Chondrocyte (in vitro differentiated cells): Measurements from ENCODE around the gene PDHX. TPM values are rescaled to one million over a fixed set of nuclear protein-coding genes. Genes with fewer than 3 reads are reported as not detected.

Experiments used
- DNase-seq: peaks from one replicate; pipeline ENCODE4 v3.0.0; 2021; ENCODE audit warnings: mixed read lengths, low spot score
- H3K27ac Mint-ChIP-seq: one replicate; pipeline ENCODE4 v1.8.0; 2021; ENCODE audit warnings: mild to moderate bottlenecking, moderate library complexity, mixed read lengths; ENCODE audit not compliant: unreplicated experiment
- H3K27me3 Mint-ChIP-seq: 2 replicates; pipeline ENCODE4 v1.8.0; 2021; ENCODE audit warnings: low read depth, mixed read lengths
- H3K36me3 Mint-ChIP-seq: 2 replicates; pipeline ENCODE4 v1.8.0; 2021; ENCODE audit warnings: low read depth, mixed read lengths
- H3K4me1 Mint-ChIP-seq: 2 replicates; pipeline ENCODE4 v1.8.0; 2021; ENCODE audit warnings: low read depth, mild to moderate bottlenecking, mixed read lengths
- H3K4me3 Mint-ChIP-seq: one replicate; pipeline ENCODE4 v1.8.0; 2021; ENCODE audit warnings: mild to moderate bottlenecking, moderate library complexity, mixed read lengths; ENCODE audit not compliant: unreplicated experiment
- H3K9me3 Mint-ChIP-seq: 2 replicates; pipeline ENCODE4 v1.8.0; 2021; ENCODE audit warnings: low read depth, mixed read lengths
- total RNA-seq: library from RNA; stranded (reverse); gene quantifications from 3 replicates; pipeline ENCODE4 v1.2.1, GENCODE V29; 2021
- TF ChIP-seq, protein P1 (sequence below): fragments of 200-600 bp; sonication (generic); IDR thresholded peaks from 2 replicates; pipeline ENCODE4 v1.5.0; 2021; ENCODE audit warnings: antibody characterized with exemption, mild to moderate bottlenecking, moderate library complexity

The PDHX gene
- total RNA-seq, 1 donor from 2014 or later: 38.8 TPM

DNA sequence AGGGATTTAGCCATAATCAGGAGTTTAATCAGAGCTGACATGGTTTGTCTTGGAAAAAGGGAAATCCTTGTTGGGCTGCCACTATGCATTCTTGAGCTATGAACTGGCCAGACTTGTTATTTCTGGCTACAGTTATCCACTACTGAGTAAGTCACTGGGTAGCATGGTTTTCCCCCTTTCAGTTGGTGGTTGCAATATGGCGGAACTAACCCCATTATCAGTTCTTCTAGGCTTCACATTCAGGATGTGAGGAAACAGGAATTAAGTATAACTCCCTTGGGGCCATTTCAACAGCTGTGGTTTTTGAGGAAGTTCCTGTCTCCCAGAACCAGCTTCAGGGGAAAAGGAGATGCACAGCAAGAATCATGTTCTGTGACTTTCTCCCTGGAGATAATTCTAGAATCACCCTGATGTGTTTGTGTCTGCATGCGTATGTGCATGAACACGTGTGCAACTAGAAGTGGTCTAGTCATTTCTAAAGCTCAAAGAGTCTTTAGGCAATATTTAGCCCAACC, 119.5 kb downstream of the PDHX start:
- H3K4me1 Mint-ChIP-seq: peaks cover 50% of the 10 kb centered on the region
- TF ChIP-seq, protein P1, sequence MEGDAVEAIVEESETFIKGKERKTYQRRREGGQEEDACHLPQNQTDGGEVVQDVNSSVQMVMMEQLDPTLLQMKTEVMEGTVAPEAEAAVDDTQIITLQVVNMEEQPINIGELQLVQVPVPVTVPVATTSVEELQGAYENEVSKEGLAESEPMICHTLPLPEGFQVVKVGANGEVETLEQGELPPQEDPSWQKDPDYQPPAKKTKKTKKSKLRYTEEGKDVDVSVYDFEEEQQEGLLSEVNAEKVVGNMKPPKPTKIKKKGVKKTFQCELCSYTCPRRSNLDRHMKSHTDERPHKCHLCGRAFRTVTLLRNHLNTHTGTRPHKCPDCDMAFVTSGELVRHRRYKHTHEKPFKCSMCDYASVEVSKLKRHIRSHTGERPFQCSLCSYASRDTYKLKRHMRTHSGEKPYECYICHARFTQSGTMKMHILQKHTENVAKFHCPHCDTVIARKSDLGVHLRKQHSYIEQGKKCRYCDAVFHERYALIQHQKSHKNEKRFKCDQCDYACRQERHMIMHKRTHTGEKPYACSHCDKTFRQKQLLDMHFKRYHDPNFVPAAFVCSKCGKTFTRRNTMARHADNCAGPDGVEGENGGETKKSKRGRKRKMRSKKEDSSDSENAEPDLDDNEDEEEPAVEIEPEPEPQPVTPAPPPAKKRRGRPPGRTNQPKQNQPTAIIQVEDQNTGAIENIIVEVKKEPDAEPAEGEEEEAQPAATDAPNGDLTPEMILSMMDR: no peak
- DNase-seq: no peak
- H3K36me3 Mint-ChIP-seq: no peaks in the 10 kb centered on the region
- no peaks in the 10 kb centered on the region for H3K27me3 Mint-ChIP-seq
- no peak overlapping the region for H3K4me3 Mint-ChIP-seq
- peak overlapping the region; percentile 55 for H3K27ac Mint-ChIP-seq
- peaks cover 4% of the 10 kb centered on the region for H3K9me3 Mint-ChIP-seq

DNA sequence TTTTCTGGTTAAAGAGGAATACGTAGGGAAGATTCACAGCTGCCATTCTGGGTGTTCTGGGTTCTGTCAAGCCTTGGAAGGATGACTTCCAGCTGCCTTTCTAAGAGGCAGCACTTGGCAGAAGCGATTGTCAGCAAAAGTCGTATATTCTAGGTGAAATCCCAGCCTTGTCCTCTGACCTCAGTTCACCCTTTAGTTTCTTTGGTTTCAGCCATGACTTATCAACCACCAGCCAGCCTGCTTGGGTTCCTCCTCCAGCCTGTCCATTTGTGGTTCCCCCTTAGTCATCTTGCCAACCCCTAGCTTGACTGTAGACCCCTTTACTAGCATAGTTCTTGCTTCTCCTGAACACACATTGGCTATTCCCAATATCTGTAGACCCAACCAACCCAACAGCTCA, 120.2 kb downstream of the PDHX start:
- peaks cover 49% of the 10 kb centered on the region for H3K4me1 Mint-ChIP-seq
- DNase-seq: no peak

DNA sequence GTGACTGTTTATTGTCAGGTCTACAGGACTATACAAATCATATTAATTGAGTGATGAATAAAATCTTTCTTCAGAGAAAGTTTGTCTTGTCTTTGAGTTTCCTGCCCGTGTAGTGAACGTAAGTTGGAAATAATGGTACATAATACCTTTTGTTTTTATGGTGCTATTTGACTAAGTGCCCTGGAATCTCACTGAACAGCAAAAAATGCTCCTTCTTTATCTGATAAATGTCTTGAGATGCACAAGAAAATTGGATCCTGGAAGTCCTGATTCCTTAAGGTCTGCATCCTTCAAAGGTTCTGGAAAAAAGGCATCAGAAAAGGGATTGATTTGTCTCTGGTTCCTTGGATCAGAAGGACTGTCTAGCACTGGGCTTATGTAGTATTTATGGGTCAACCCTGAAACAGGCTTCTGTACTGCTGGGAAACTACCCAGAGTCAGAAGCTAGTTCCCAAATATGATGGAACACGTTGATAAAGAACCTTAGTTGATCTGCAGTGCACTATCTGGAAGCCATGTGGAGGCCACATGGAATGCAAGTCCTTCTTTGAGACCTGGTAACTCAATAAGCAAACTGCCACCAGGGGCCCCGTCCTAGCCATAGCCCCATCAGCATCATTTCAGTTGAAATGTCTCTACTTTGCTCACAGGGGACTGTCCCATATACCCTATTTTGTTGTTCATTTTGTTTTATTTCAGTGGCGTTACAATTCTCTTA, 122.0 kb downstream of the PDHX start:
- Mint-ChIP-seq H3K4me1 (peaks cover 56% of the 10 kb centered on the region), H3K4me3 (no peak overlapping the region), H3K36me3 (no peaks in the 10 kb centered on the region), H3K27me3 (no peaks in the 10 kb centered on the region), H3K27ac (no peak overlapping the region), H3K9me3 (peaks cover 4% of the 10 kb centered on the region)
- TF ChIP-seq, protein P1: no peak
- DNase-seq: no peak

More for the DNA sequence above, 120.2 kb downstream of the PDHX start:
- no peaks in the 10 kb centered on the region for H3K27me3 Mint-ChIP-seq
- TF ChIP-seq, protein P1: no peak
- no peak overlapping the region for H3K27ac Mint-ChIP-seq
- H3K36me3 Mint-ChIP-seq: no peaks in the 10 kb centered on the region
- H3K9me3 Mint-ChIP-seq: peaks cover 4% of the 10 kb centered on the region
- no peak overlapping the region for H3K4me3 Mint-ChIP-seq

DNA sequence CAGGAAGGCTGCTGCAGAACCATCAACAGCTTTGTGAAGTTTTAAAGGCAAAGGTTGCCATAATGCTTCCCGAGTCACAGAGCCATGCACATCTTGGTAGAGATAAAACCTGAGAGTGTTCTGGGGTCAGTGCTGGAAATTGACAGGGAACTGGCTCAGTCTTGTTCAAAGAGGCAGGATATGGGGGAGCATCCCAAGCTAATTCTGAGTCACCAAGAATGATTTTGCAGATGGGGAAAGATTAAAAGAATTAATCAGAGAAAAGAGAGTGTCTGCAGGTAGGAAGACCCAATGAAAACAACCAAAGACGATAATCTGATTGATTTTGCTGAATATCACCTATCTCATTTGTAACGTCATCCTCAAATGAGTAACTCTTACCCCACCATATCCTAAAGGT, 122.7 kb downstream of the PDHX start:
- no peak for DNase-seq
- no peak overlapping the region for H3K4me3 Mint-ChIP-seq
- H3K27me3 Mint-ChIP-seq: no peaks in the 10 kb centered on the region
- H3K36me3 Mint-ChIP-seq: no peaks in the 10 kb centered on the region
- peak overlapping the region; percentile 60 for H3K27ac Mint-ChIP-seq
- peaks cover 59% of the 10 kb centered on the region for H3K4me1 Mint-ChIP-seq
- TF ChIP-seq, protein P1: no peak
- H3K9me3 Mint-ChIP-seq: peaks cover 4% of the 10 kb centered on the region

DNA sequence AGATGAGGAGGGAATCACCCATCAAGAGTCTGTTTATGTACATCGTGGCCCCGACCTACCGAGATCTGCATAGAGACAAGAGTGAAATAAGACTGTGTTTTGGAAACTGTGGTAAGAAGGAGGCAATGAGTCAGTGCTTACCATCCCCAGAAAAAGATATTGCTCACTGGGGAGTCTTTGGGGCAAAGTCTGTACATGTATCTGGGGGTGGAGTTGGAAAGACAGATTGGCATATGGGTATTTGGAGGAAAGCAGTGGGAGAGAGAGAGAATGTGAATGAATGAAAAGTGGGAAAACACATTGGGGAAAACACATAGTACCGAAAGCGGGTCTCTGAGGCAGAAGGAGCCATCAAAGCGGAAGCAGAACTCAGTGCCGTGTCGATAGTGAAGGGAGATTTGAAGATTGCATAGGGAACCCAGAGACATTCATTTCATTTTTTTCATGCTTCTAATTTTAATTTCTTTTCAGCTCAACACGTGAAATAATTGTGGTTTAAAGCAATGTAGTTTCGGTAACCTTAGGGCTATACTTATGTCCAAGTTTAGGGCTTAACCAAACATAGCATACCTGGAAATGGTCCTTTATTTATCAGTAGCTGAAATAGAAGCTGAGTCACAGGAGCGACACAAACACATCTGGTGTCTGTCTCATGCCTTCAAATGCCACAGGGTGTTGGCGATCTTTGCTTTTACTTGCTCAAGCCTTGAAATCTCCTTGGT, 124.0 kb downstream of the PDHX start:
- Mint-ChIP-seq H3K36me3 (no peaks in the 10 kb centered on the region), H3K4me1 (peaks cover 56% of the 10 kb centered on the region), H3K4me3 (peak overlapping the region; percentile 53), H3K27ac (peak overlapping the region; percentile 90), H3K27me3 (no peaks in the 10 kb centered on the region), H3K9me3 (peaks cover 4% of the 10 kb centered on the region)
- no peak for DNase-seq
- TF ChIP-seq, protein P1: no peak
